ENCODE results near the gene MAGEA8.

The MAGEA8 gene

GRCh38 chrX:149858592-149858991 lies 22.4 kb upstream of the MAGEA8 start:
- no peak overlapping the region for H3K27ac ChIP-seq
- H3K4me3 ChIP-seq, result no peak overlapping the region
- H3K36me3 ChIP-seq, result no peaks in the 10 kb centered on the region
- H3K4me1 ChIP-seq, result no peaks in the 10 kb centered on the region
- no peaks in the 10 kb centered on the region for H3K27me3 ChIP-seq
- no peak for DNase-seq
- H3K9me3 ChIP-seq, result peaks cover 0 to 10% (median 9%) of the 10 kb centered on the region in 3 donors
- intact Hi-C loops (cut with DNase I; ENCODE audit: low total_unique reads), result no loop called here
- TF ChIP-seq CTCF (IDR thresholded peaks at IDR 0.05), result no peak

- Histone ChIP-seq H3K4me3 (no peak overlapping the region), H3K9me3 (peaks cover 0 to 10% (median 9%) of the 10 kb centered on the region in 3 donors), H3K4me1 (no peaks in the 10 kb centered on the region), H3K27me3 (no peaks in the 10 kb centered on the region), H3K36me3 (no peaks in the 10 kb centered on the region), H3K27ac (no peak overlapping the region)
- intact Hi-C loops (cut with DNase I; ENCODE audit: low total_unique reads), result no loop called here
- TF ChIP-seq CTCF (IDR thresholded peaks at IDR 0.05), result no peak
- no peak for DNase-seq
These were observed 20.5 kb upstream of the MAGEA8 start for GRCh38 chrX:149860445-149860844.

GRCh38 chrX:149865390-149865789 lies 15.6 kb upstream of the MAGEA8 start:
- no peak for TF ChIP-seq CTCF (IDR thresholded peaks at IDR 0.05)
- Histone ChIP-seq H3K4me1 (no peaks in the 10 kb centered on the region), H3K27ac (no peak overlapping the region), H3K4me3 (no peak overlapping the region), H3K27me3 (no peaks in the 10 kb centered on the region), H3K36me3 (no peaks in the 10 kb centered on the region), H3K9me3 (peaks cover 0 to 6% (median 5%) of the 10 kb centered on the region in 3 donors)
- intact Hi-C loops (cut with DNase I; ENCODE audit: low total_unique reads), result no loop called here
- DNase-seq, result no peak

- Histone ChIP-seq H3K4me3 (no peak overlapping the region), H3K4me1 (no peaks in the 10 kb centered on the region), H3K27me3 (no peaks in the 10 kb centered on the region), H3K36me3 (no peaks in the 10 kb centered on the region), H3K27ac (no peak overlapping the region), H3K9me3 (no peaks in the 10 kb centered on the region)
- intact Hi-C loops (cut with DNase I; ENCODE audit: low total_unique reads), result no loop called here
- DNase-seq, result no peak
- TF ChIP-seq CTCF (IDR thresholded peaks at IDR 0.05), result no peak
These were observed 13.5 kb upstream of the MAGEA8 start for GRCh38 chrX:149867488-149867887.

- Histone ChIP-seq H3K36me3 (no peaks in the 10 kb centered on the region), H3K27ac (no peak overlapping the region), H3K4me1 (no peaks in the 10 kb centered on the region), H3K9me3 (no peaks in the 10 kb centered on the region), H3K4me3 (no peak overlapping the region), H3K27me3 (no peaks in the 10 kb centered on the region)
- intact Hi-C loops (cut with DNase I; ENCODE audit: low total_unique reads), result no loop called here
- TF ChIP-seq CTCF (IDR thresholded peaks at IDR 0.05), result no peak
- no peak for DNase-seq
These were observed 10.1 kb upstream of the MAGEA8 start for GRCh38 chrX:149870840-149871239.

- no peaks in the 10 kb centered on the region for H3K27me3 ChIP-seq
- intact Hi-C loops (cut with DNase I; ENCODE audit: low total_unique reads), result no loop called here
These were observed 9.6 kb upstream of the MAGEA8 start for GRCh38 chrX:149871433-149871832.

More at GRCh38 chrX:149871433-149871832, 9.6 kb upstream of the MAGEA8 start:
- TF ChIP-seq CTCF (IDR thresholded peaks at IDR 0.05), result no peak
- no peaks in the 10 kb centered on the region for H3K4me1 ChIP-seq
- H3K4me3 ChIP-seq, result no peak overlapping the region
- no peak overlapping the region for H3K27ac ChIP-seq
- no peaks in the 10 kb centered on the region for H3K9me3 ChIP-seq
- no peak for DNase-seq
- H3K36me3 ChIP-seq, result no peaks in the 10 kb centered on the region
